ENCODE results near the gene SGMS1.
"Not testable (repeated sequence)": the region's sequence is repeated elsewhere in the genome, so short reads cannot be mapped to it uniquely, and the experiment has no call there.

The SGMS1 gene

DNA sequence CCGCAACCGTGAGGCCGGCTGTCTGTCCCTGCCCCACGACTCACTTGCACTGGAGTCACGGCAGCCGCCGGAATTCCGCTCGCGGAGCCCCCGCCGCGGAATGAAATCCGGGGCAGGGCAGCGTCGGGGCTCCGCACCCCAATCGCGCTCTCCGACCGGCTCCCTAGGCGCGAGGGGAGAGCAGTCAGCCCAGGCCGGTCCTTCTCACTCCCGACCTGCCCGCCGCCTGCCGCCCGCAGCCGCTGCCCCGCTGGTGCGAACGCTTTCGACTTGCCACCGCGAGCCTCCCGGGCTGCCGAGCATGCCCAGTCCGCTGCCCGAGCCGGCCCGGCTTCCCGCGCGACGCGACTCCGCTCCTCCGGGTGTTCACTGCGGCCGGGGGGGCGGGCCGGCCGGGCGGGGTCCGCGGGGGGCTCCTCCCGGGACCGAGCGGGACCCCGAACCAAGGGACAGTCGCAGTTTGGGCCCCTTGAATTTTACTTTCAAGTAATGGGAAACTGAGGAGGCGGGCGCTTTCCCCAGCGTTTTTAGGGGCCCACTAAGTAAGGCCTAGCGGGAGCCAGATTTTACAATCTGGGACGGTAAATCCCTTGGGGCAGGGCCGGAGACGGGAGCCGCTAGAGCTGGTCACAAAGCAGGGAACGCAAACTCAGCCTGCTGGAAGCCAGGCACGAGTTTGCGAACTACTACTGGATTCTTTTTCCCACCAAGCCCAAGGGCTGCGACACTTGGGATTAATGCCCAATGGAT is at the start of gene SGMS1:
SGMS1 (minus strand) TSS at position 294 of the 750 bp plus-strand sequence. CDS start 279,842 bp downstream, outside the sequence.
- peak; percentile 59 to 64 for DNase-seq (ENCODE audit: low read depth in 2 of 2)

DNA sequence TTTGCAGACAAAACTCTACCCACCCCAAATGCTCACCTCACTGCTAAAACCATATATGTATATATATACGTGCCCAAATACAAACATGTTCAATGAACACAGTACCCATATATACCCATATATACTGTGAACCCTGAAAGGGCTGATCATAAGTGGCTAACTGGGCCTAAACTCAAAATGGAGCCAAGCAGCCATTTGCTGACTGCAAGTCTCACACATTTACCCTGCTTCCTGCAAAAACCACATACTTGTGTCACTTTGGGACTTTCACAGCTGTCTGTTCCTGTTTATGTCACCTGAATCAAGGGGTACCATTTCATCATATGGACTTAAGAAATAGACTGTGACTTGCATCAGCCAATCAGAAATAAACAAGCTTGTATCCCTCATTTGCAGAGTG is 48.4 kb upstream of the SGMS1 start:
- DNase-seq (ENCODE audit: low read depth in 2 of 2) = not testable (repeated sequence)

DNA sequence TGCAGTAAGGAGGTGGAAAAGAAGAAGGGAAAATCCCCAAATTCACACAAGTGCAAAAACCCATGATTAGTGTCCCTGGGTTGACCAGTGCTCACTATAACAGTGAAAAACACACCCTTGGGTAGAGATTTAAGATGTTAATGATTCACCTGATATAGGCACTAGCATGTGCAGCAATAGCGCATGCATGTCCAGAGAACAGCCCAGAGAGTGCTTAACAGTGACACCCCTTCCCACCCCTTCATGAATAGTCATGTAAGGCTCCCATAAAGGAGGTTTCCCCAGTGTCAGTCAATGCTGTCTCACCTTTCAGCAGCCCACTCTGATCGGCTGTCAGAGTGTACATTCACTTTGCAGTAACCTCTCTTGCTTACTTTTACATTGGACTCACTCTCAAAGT is 47.9 kb upstream of the SGMS1 start:
- DNase-seq (ENCODE audit: low read depth in 2 of 2) = not testable (repeated sequence)

DNA sequence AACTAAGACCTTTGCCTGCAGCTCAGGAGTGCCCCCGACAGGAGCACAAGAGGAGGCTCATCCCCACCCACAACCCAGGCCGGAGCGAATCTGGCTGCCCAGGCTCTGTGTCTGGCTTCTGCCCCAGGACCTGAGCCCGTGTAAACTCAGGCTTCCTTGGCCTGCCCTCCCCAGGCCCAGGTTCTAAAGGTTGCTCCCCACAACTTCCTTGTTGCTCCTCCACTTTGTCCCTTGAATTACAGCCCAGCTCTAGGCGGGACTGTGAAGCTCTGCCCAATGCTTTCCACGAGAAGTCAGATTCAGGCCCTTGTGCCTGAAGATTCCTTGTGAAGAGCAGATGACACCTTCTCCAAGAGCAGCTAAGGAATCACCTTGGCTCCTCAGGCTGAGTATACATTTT is 46.2 kb upstream of the SGMS1 start:
- not testable (repeated sequence) for DNase-seq (ENCODE audit: low read depth in 2 of 2)

DNA sequence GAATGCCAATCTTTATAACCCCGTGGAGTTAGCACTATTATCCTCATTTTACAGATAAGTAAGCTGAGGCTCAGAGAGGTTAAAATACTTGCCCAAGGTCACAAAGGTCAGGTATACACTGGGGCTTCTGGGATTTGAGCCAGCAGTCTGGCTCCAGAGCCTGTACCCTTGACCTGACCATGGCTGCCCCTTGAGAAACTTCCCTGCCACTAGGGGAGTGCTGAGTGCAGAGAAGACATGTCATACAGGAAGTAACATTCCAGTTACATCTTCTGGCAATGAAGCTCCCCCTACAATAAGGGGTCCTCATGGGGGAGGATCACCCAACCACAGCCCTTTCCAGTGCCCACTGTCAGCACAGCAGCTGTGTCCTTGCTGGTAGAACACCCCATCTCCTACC is 43.6 kb upstream of the SGMS1 start:
- not testable (repeated sequence) for DNase-seq (ENCODE audit: low read depth in 2 of 2)

DNA sequence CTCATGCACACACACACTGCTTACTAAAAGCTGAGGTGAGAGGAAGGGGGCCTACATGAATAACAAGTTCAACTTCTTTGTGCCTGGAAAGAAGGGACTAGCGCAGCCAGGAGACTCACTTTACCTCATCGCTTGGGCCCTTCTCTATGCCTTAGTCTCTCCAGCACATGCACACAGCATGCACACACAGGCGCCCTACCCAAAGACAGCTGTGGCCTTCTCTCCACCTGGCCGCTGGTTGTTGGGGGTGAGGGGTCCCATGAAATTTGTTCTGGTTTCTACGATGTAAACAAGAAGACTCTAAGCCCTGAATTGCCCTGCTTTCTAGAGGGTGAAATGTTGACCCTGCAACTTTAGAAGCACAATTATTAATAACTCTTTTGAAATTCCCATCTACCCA is 38.7 kb upstream of the SGMS1 start:
- not testable (repeated sequence) for DNase-seq (ENCODE audit: low read depth in 2 of 2)

DNA sequence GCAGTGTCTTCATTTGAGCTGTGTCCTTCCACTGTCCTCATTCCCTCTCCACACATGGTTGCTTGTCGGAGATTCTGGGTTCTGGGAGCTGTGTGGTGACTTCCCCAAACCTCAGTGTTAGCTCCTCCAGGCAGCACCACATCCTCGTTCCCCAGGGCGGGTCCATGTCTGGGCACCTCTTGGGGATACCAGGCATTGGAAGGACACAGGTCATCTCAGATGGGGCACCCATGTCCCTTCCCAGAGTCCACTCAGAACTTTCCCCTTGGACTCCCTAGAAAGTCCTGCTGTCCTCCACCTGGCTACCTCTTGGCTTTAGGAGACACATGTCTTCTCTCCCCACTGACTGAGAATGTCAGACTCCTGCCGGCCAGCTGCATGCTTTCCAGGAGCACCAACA is 37.8 kb upstream of the SGMS1 start:
- DNase-seq (ENCODE audit: low read depth in 2 of 2) = not testable (repeated sequence)

DNA sequence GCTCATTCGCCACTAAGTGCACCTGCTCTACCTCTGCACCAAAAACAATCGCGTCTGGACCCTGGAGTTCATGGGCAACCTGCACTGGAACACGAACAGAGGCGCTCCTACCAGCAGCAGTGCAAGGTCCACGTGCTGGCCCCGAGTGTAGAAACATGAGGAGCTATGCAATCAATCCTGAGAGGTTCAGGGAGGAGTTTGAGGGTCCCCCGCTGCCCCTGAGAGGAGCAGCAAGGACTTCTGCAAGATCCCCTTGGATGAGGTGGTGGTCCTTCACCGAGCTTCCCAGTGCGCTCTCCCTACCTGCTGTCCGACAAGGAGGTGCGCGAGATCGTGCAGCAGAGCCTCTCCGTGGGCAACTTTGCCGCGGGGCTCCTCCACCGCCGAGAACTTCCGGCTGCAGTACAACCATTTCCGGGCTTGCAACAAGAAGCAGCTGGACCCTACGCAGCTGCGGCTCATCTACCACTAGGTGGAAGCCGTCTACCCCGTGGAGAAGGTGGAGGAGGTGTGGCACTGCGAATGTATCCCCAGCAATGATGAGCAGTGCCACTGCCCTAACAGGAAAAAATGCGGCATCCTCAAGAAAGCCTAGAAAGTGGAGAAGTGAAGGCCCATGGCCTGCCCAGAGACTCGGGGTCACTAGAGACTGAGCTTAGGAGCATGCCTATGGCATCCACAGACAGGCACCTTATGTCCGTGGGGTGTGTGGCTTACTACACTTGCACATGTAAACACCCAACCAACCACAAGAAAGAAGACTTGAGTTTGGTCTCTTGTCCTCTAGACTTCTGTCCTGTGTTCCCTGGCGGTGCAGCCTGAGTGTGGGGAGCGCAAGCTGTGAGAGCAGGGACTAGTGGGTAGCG is 36.3 kb upstream of the SGMS1 start:
- DNase-seq (ENCODE audit: low read depth in 2 of 2) = peak in 1 of 2 experiments; percentile 27

DNA sequence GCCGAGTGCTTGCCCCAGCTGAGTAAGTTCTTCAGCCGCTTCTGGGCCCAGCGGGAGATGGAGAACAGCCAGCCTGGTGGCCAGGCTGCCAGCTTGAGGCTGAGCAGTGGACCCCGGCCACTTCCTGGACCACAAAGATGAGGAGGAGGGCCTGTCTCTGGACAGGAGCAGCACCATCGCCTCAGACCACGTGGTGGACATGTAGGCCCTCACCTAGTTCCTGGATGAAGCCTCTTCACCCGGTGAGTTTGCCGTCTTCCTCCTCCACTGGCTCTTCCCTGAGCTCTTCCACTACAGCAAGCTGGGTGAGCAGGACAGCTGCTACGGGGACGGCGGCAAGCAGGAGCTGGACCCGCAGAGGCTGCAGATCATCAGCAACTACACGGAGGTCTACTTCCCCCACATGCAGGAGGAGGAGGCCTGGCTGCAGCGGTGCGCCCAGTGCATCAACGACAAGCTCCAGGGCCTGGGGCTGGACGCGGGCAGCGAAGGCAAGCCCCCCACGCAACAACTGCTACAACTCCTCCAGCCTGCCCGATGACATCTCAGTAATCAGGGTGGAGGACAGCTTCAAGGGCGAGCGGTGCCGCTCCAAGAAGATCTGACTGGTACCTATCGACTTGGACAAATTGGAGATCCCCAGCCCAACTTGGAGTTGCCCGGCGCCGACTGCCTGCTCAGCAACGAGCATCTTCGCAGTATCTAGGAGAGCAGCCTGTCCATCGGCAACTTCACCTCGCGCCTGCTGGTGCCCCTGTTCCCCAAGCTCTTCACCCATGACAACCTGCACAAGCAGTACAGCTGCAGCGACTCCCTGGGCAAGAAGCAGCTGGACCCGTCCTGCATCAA is 35.5 kb upstream of the SGMS1 start:
- DNase-seq (ENCODE audit: low read depth in 2 of 2) = not testable (repeated sequence)

DNA sequence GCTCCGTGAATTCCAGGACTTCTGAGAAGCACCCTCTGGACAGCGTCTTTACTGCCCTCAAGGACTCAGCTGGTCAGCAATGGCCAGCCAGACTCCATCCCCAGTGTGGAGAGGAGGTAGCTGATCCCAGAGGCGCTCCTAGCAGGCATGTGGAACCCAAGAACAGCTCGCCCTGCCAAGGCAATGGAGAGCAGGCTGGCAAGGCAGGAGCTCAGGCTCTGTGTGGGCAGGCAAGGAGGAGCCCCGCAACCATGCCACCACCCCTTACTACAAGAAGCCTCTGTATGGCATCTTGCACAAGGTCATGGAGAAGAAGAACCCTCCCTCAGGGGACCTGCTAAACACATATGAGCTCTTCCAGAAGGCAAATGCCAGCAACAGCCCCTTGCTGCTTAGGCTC is 34.4 kb upstream of the SGMS1 start:
- DNase-seq (ENCODE audit: low read depth in 2 of 2) = no peak

DNA sequence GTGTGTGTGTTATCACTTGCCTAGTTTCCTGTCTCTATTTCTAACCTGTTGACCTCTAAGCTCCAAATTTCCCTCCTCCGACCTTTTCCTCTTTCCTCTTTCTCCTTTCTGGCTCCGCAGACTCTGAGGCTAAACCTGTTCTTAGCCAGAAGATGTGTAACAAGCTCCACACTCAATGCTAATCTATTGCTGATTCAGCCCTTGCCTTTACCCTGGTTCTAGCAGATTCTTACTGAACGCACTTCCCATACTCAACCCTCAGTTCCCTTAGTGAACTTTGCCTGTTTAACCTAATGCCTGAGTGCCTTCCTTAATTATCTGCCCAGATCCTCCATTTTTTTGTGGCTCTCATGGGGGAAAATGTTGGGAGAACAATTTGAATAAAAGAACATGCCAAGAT is 30.0 kb upstream of the SGMS1 start:
- no peak for DNase-seq (ENCODE audit: low read depth in 2 of 2)

DNA sequence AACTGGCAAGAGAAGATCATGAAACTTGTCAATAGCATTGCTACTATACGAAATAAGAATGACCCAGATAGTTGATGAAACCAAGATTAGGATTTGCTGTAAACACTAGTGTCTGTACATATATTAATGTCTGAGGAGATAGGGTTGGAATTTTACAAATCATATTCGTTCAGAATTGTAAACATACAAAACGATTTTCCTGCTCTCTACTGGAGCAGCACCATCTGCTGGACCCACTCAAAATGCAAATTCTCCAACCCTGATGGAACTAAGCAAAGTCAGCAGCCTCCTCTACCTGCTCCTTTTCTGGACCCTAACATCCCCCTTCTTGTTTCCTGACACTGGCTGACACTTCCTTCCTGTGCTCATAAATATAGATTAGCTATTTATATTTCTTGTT is 29.4 kb upstream of the SGMS1 start:
- DNase-seq (ENCODE audit: low read depth in 2 of 2) = no peak

DNA sequence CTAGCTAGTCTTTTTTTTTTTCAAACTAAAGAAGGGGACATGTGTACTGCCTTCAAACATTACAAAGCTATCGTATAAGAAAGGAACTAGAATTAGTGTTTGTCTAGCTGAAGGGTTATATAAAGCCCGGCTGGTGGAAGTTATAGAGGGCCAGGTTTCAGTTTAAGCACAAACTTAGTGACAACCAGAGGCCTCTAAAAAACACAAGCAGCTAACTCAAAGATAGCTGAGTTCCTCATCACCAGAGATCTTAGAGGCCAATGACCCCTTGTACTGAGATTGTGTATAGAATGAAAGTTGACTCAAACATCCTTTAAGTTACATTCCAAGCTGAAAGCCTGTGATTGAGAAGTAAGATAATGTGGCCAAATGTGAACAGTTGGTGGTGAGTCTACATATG is 28.1 kb upstream of the SGMS1 start:
- DNase-seq (ENCODE audit: low read depth in 2 of 2) = no peak

DNA sequence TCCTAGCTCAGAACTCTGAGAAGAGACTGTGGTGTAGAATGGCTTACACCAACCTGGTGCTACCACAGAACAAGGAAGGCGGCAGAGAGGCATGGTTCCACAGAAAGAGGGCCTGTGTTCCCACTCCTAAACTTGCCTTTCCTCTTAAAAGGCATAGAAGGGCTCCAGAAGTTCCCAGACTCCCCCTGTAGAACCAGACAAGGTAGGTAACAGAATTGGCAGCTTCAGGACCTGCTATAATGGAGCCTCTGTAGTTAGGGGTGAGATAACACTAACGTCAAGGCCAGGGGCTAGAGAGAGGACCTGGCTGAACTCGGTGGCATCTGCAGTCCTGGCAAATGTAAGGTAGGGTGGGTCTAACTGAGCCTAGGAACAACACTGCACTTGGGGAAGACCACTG is 26.7 kb upstream of the SGMS1 start:
- no peak for DNase-seq (ENCODE audit: low read depth in 2 of 2)

DNA sequence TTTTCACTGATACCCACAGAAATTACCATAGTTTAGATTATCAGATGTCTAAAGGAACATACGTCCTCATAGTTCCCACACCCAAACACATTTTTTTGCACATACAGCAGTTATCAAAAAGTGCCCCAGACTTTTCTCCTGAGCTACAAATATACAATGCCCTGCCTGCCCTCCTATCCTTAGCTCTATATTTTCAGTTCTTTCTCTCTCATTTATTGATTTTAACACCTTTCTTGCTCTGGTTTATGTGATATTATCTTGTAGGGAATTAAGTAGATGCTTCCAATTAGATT is 25.1 kb upstream of the SGMS1 start:
- DNase-seq (ENCODE audit: low read depth in 2 of 2) = no peak

DNA sequence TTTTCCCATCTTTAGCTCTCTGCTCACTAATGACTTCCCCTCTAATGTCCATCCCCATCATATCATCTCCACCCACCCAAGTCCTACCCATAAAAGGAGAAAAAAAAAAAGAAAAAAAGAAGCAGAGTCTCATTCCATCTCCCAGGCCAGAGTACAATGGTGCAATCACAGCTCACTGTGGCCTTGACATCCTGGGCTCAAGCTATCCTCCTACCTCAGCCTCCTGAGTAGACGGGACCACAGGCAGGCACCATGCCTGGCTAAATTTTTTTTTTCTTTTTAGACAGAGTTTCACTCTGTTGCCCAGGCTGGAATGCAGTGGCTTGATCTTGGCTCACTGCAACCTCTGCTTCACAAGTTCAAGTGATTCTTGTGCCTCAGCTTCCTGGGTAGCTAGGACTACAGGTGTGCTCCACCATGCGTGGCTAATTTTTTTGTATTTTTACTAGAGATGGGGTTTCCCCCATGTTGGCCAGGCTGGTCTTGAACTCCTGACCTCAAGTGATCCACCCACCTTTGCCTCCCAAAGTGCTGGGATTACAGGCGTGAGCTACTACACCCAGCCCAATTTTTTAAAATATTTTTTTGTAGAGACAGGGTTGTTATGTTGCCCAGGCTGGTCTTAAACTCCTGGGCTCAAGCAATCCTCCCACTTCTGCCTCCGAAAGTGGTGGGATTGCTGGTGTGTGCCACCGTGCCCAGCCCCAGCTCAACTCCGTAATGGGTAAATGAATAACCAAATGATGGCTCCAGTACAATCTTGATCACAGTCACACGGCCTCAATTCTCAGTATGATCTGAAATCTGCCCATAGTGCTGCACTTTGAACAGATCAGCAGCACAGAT is 24.6 kb upstream of the SGMS1 start:
- no peak for DNase-seq (ENCODE audit: low read depth in 2 of 2)

DNA sequence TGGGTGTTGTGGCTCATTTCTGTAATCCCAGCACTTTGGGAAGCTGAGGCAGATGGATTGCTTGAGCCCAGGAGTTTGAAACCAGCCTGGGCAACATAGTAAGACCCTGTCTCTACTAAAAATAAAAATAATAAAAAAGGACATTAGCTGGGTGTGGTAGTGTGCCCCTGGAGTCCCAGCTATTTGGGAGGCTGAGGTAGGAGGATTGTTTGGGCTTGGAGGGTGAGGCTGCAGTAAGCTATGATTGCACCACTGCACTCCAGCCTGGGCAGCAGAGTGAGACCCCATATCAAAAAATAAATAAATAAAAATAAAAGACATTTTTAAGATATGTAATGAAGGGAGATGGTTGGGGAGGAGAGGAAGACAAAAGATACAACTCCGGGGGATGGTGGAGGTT is 23.6 kb upstream of the SGMS1 start:
- not testable (repeated sequence) for DNase-seq (ENCODE audit: low read depth in 2 of 2)

DNA sequence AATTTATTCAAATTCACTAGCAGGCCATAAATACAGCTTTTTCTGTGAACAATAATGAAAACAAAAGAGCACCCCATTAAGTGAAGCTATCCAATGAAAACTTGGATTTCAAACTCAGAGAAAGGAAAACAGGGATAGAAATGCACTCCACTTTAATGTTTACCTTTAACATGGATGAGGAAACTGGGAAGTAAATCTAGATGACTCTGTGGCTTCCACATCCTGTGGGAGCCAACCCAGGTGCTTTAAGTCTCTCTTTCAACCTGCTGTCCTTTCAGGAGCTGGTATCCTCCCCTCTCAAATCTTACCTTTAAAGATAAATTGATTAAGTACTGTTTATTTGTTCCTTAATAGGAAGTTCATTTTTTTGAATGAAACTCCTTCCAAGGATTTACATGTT is 21.5 kb upstream of the SGMS1 start:
- no peak for DNase-seq (ENCODE audit: low read depth in 2 of 2)

DNA sequence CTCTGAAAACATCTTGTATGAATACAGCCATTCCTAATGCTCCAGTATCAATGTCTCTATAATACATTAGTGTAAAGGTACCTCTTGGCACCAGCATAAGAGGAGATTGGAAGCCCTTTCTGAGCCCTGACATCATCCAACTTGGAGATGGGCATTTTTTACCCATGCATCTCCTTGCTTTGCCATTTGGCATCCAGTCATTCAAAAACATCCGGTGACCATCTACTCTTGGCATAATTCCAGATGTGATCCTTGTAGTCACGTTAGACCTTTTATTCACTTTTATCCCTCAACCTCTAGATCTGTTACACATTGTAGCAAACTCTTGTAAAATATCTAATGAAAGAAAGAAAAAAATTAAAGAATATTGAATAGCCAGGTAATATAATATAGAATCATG is 17.9 kb upstream of the SGMS1 start:
- no peak for DNase-seq (ENCODE audit: low read depth in 2 of 2)

DNA sequence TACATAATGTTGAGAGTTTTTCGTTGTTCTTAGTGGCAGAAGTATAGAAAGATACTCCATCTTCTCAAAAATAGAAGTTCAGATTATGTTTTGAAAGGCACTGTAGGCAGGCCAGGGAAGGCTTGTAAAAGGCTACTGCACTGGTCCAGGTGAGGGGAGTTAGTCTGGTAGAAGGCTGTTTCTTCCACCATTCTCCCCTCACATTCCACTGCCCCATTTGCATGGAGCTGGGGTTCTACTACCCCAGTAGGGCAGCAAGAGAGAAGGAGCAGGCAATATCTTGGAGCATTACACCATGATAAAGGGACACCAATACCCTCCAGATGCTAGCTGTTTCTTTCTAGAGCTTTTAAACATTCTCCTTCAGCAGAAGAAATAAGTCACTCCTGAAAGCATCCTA is 16.5 kb upstream of the SGMS1 start:
- DNase-seq (ENCODE audit: low read depth in 2 of 2) = no peak
